Naive thymus-derived CD4-positive, alpha-beta T cell (primary cell): ENCODE measurements around the gene ELP4. TPM values are rescaled to one million over a fixed set of nuclear protein-coding genes. Genes with fewer than 3 reads are reported as not detected.
"Not testable (repeated sequence)": the region's sequence is repeated elsewhere in the genome, so short reads cannot be mapped to it uniquely, and the experiment has no call there.

Experiments used
- ATAC-seq: fragments of 150-1000 bp; cut with Tn5 transposase; 2 replicates; pipeline ENCODE4 v1.10.0; 2021; ENCODE audit warnings: mild to moderate bottlenecking, moderate library complexity
- CTCF ChIA-PET: fragments of 350-600 bp; sonication (Branson Sonifier 250); formaldehyde crosslinking; loops from one replicate; lab custom pipeline; 2021; ENCODE audit warnings: antibody characterized with exemption; lab: Charles Lee
- POLR2A ChIA-PET: fragments of 350-600 bp; sonication (Branson Sonifier 250); formaldehyde crosslinking; loops from one replicate; lab custom pipeline; 2021; ENCODE audit warnings: antibody characterized with exemption, inconsistent platforms; lab: Charles Lee
- DNase-seq, 9 donors: peaks; one replicate each; pipeline versions ENCODE4 v3.0.0 to v3.0.0-alpha.2; 2020 to 2022; ENCODE audit warnings: mixed read lengths in 1 of 9
- H3K27ac ChIP-seq: one replicate; pipeline ENCODE4 v1.7.0; 2013; ENCODE audit warnings: mild to moderate bottlenecking, low read depth, low read length, moderate library complexity
- H3K27me3 ChIP-seq, 2 donors: one replicate each; pipeline ENCODE4 v1.7.0; 2013; ENCODE audit warnings: low read length in 2 of 2, mild to moderate bottlenecking in 2 of 2, moderate library complexity in 2 of 2; ENCODE audit not compliant: control insufficient read depth in 2 of 2, insufficient read depth in 2 of 2
- H3K36me3 ChIP-seq, 3 experiments: 1 replicate in 2 of 3; 2 replicates in 1 of 3; pipeline ENCODE4 v1.7.0; 2013; ENCODE audit warnings: low read length in 3 of 3, mild to moderate bottlenecking in 3 of 3, moderate library complexity in 1 of 3; ENCODE audit not compliant: insufficient read depth in 3 of 3, control insufficient read depth in 2 of 3
- H3K4me1 ChIP-seq, 2 donors: one replicate each; pipeline ENCODE4 v1.7.0; 2013; ENCODE audit warnings: low read length in 2 of 2, mild to moderate bottlenecking in 2 of 2, moderate library complexity in 1 of 2; ENCODE audit not compliant: control insufficient read depth in 2 of 2, insufficient read depth in 2 of 2
- H3K4me3 ChIP-seq: 2 replicates; pipeline ENCODE4 v1.7.0; 2013; ENCODE audit warnings: mild to moderate bottlenecking, low read length
- H3K9me3 ChIP-seq, 3 experiments: 1 replicate in 2 of 3; 2 replicates in 1 of 3; pipeline ENCODE4 v1.7.0; 2013; ENCODE audit warnings: low read length in 3 of 3; ENCODE audit not compliant: control insufficient read depth in 2 of 3
- H3K27ac Mint-ChIP-seq, 9 donors: one replicate each; pipeline ENCODE4 v1.8.0; 2020 to 2022; ENCODE audit warnings: mixed read lengths in 9 of 9, mild to moderate bottlenecking in 8 of 9, moderate library complexity in 5 of 9, inconsistent platforms in 2 of 9
- H3K27me3 Mint-ChIP-seq, 5 donors: one replicate each; pipeline ENCODE4 v1.8.0; 2021 to 2022; ENCODE audit warnings: mixed read lengths in 5 of 5, mild to moderate bottlenecking in 1 of 5
- H3K36me3 Mint-ChIP-seq, 5 donors: one replicate each; pipeline ENCODE4 v1.8.0; 2020 to 2022; ENCODE audit warnings: mixed read lengths in 5 of 5, mild to moderate bottlenecking in 3 of 5, inconsistent platforms in 1 of 5
- H3K4me1 Mint-ChIP-seq, 7 donors: one replicate each; pipeline ENCODE4 v1.8.0; 2020 to 2022; ENCODE audit warnings: mixed read lengths in 7 of 7, mild to moderate bottlenecking in 3 of 7, inconsistent platforms in 1 of 7
- H3K4me3 Mint-ChIP-seq, 10 donors: one replicate each; pipeline ENCODE4 v1.8.0; 2020 to 2022; ENCODE audit warnings: mild to moderate bottlenecking in 10 of 10, mixed read lengths in 10 of 10, moderate library complexity in 6 of 10, inconsistent platforms in 2 of 10
- H3K9me3 Mint-ChIP-seq, 11 donors: one replicate each; pipeline ENCODE4 v1.8.0; 2020 to 2022; ENCODE audit warnings: mixed read lengths in 11 of 11, mild to moderate bottlenecking in 4 of 11, inconsistent platforms in 1 of 11, moderate library complexity in 1 of 11
- intact Hi-C, 2 donors: fragments of 100-400 bp; cut with micrococcal nuclease; formaldehyde crosslinking; loops; one replicate each; pipeline ENCODE4 v1.15.1; 2023
- polyA plus RNA-seq, 2 donors: library from polyadenylated mRNA; unstranded; fragments of 300-500 nt; fragmentation: Illumina TruSeq; gene quantifications; one replicate each; pipeline ENCODE4 v1.2.3, GENCODE V29; 2021
- total RNA-seq, 6 experiments: library from RNA in 5 of 6; stranded (reverse) in 5 of 6; gene quantifications; 1 replicate in 5 of 6; 2 replicates in 1 of 6; pipeline ENCODE4 v1.2.3 and lab custom pipeline; 2021 to 2026

The ELP4 gene
- total and polyA plus RNA-seq, 7 experiments from 2014 or later, result 16.8 to 23.5 (median 21.2) TPM

DNA sequence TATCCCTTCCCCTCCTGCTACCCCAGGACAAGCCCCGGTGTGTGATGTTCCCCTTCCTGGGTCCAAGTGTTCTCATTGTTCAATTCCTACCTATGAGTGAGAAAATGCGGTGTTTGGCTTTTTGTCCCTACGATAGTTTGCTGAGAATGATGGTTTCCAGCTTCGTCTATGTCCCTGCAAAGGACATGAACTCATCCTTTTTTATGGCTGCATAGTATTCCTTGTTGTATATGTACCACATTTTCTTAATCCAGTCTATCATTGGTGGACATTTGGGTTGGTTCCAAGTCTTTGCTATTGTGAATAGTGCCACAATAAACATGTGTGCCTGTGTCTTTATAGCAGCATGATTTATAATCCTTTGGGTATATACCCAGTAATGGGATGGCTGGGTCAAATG lies 55.0 kb downstream of the ELP4 start:
- CTCF ChIA-PET, H3K27ac ChIP-seq, POLR2A ChIA-PET, H3K27me3 ChIP-seq, H3K4me1 ChIP-seq, ATAC-seq, H3K36me3 ChIP-seq, H3K9me3 ChIP-seq, H3K27ac Mint-ChIP-seq, DNase-seq, H3K4me1 Mint-ChIP-seq, intact Hi-C loops, H3K4me3 ChIP-seq, H3K27me3 Mint-ChIP-seq: not testable (repeated sequence)
- peak overlapping the region in 1 of 10 donors; percentile 43 for H3K4me3 Mint-ChIP-seq
- H3K36me3 Mint-ChIP-seq, result peaks cover 4 to 45% (median 31%) of the 10 kb centered on the region in 5 donors
- H3K9me3 Mint-ChIP-seq, result peaks cover 0 to 19% (median 8%) of the 10 kb centered on the region in 11 donors

- H3K27me3 Mint-ChIP-seq, H3K27me3 ChIP-seq, H3K27ac Mint-ChIP-seq, intact Hi-C loops, CTCF ChIA-PET, H3K36me3 ChIP-seq, H3K4me1 ChIP-seq, H3K9me3 ChIP-seq, H3K4me3 Mint-ChIP-seq, DNase-seq, H3K4me3 ChIP-seq, POLR2A ChIA-PET, H3K27ac ChIP-seq, ATAC-seq, H3K4me1 Mint-ChIP-seq: not testable (repeated sequence)
- peaks cover 7 to 64% (median 40%) of the 10 kb centered on the region in 5 donors for H3K36me3 Mint-ChIP-seq
- H3K9me3 Mint-ChIP-seq, result peaks cover 6 to 40% (median 16%) of the 10 kb centered on the region in 11 donors
These were observed 64.6 kb downstream of the ELP4 start for GRCh38 chr11:31574133-31574532.

DNA sequence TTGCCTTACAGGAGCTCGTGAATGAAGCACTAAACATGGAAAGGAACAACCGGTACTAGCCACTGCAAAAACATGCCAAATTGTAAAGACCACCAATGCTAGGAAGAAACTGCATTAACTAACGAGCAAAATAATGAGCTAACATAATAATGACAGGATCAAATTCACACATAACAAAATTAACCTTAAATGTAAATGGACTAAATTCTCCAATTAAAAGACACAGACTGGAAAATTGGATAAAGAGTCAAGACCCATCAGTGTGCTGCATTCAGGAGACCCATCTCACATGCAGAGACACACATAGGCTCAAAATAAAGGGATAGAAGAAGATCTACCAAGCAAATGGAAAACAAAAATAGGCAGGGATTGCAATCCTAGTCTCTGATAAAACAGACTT lies 66.2 kb downstream of the ELP4 start:
- H3K36me3 ChIP-seq, intact Hi-C loops, H3K4me1 ChIP-seq, DNase-seq, H3K27me3 Mint-ChIP-seq, H3K4me3 Mint-ChIP-seq, H3K4me3 ChIP-seq, H3K27ac ChIP-seq, ATAC-seq, POLR2A ChIA-PET, H3K27ac Mint-ChIP-seq, H3K9me3 ChIP-seq, H3K27me3 ChIP-seq, H3K4me1 Mint-ChIP-seq, CTCF ChIA-PET: not testable (repeated sequence)
- Mint-ChIP-seq H3K9me3 (peaks cover 4 to 44% (median 17%) of the 10 kb centered on the region in 11 donors), H3K36me3 (peaks cover 4 to 56% (median 40%) of the 10 kb centered on the region in 5 donors)

DNA sequence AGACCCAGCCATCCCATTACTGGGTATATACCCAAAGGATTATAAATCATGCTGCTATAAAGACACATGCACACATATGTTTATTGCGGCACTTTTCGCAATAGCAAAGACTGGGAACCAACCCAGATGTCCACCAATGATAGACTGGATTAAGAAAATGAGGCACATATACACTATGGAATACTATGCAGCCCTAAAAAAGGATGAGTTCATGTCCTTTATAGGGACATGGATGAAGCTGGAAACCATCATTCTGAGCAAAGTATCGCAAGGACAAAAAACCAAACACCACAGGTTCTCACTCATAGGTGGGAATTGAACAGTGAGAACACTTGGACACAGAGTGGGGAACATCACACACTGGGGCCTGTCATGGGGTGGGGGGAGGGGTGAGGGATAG lies 69.8 kb downstream of the ELP4 start:
- CTCF ChIA-PET, H3K27ac Mint-ChIP-seq, ATAC-seq, H3K4me3 ChIP-seq, H3K27me3 Mint-ChIP-seq, H3K4me1 ChIP-seq, DNase-seq, H3K36me3 ChIP-seq, POLR2A ChIA-PET, H3K27me3 ChIP-seq, H3K4me3 Mint-ChIP-seq, H3K9me3 ChIP-seq, H3K27ac ChIP-seq, intact Hi-C loops: not testable (repeated sequence)
- peaks cover 2 to 36% (median 23%) of the 10 kb centered on the region in 5 donors for H3K36me3 Mint-ChIP-seq
- H3K4me1 Mint-ChIP-seq, result peaks cover 0 to 13% (median 9%) of the 10 kb centered on the region in 7 donors
- peaks cover 4 to 38% (median 16%) of the 10 kb centered on the region in 11 donors for H3K9me3 Mint-ChIP-seq

DNA sequence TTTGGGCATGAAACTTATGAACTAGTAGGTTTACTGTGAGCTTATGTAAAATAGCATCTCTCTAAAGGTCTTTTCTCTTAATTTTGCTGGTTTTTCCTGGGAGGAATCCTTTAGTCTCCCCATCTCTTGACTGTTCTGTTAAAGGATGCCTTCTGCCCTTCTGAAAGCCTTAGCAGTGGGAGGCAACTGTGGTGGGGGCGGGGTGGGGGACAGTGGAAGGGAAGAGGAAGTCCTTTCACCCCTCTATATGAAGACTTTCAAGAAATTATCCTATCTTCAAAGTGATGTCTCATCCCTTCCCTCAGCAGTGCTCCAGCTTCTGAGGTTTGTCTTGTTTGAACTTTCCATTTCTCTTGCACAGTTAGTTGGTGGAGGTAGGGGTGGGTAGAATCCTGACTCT lies 73.1 kb downstream of the ELP4 start:
- no peaks in the 10 kb centered on the region for H3K27me3 Mint-ChIP-seq
- ChIA-PET POLR2A (no interaction called here), CTCF (no interaction called here)
- peaks cover 0 to 13% (median 9%) of the 10 kb centered on the region in 7 donors for H3K4me1 Mint-ChIP-seq
- DNase-seq (no peak), ATAC-seq (no peak)
- Histone ChIP-seq H3K27me3 (no peaks in the 10 kb centered on the region), H3K4me1 (no peaks in the 10 kb centered on the region), H3K4me3 (no peak overlapping the region), H3K9me3 (no peaks in the 10 kb centered on the region), H3K27ac (no peak overlapping the region), H3K36me3 (no peaks in the 10 kb centered on the region)
- peaks cover 0 to 15% (median 6%) of the 10 kb centered on the region in 11 donors for H3K9me3 Mint-ChIP-seq
- peaks cover 0 to 31% (median 14%) of the 10 kb centered on the region in 5 donors for H3K36me3 Mint-ChIP-seq
- peak overlapping the region in 1 of 9 donors; percentile 19 for H3K27ac Mint-ChIP-seq
- no peak overlapping the region for H3K4me3 Mint-ChIP-seq
- intact Hi-C loops, result no loop called here

DNA sequence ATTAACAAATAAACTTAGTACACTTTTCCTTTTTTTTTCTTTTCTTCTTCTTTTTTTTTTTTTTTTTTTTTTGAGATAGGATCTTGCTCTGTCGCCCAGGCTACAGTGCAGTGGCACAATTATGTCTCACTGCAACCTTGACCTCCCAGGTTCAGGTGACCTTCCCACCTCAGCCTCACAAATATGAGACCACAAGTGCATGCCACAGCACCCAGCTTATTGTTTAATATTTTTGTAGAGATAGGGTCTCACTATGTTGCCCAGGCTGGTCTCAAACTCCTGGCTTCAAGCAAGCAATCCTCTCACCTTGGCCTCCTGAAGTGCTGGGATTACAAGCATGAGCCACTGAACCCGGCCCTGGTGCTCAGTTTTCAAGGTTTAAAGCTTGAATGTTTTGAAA lies 88.9 kb downstream of the ELP4 start:
- peaks cover 0 to 49% (median 44%) of the 10 kb centered on the region in 5 donors for H3K36me3 Mint-ChIP-seq
- no peak for DNase-seq
- no peak overlapping the region for H3K4me3 Mint-ChIP-seq
- no peaks in the 10 kb centered on the region for H3K9me3 ChIP-seq
- H3K36me3 ChIP-seq, result peaks cover 0 to 4% (median 0%) of the 10 kb centered on the region in 3 experiments
- no peak overlapping the region for H3K4me3 ChIP-seq
- no peaks in the 10 kb centered on the region for H3K9me3 Mint-ChIP-seq
- H3K27ac Mint-ChIP-seq, result no peak overlapping the region
- H3K27me3 ChIP-seq, result no peaks in the 10 kb centered on the region
- CTCF ChIA-PET, result no interaction called here
- H3K4me1 ChIP-seq, result no peaks in the 10 kb centered on the region
- POLR2A ChIA-PET, result no interaction called here
- intact Hi-C loops, result no loop called here
- no peak overlapping the region for H3K27ac ChIP-seq
- H3K4me1 Mint-ChIP-seq, result peaks cover 0 to 4% (median 0%) of the 10 kb centered on the region in 7 donors
- H3K27me3 Mint-ChIP-seq, result no peaks in the 10 kb centered on the region
- ATAC-seq, result no peak

- Mint-ChIP-seq H3K4me1 (peaks cover 0 to 2% (median 0%) of the 10 kb centered on the region in 7 donors), H3K4me3 (no peak overlapping the region), H3K9me3 (no peaks in the 10 kb centered on the region), H3K27ac (no peak overlapping the region), H3K27me3 (no peaks in the 10 kb centered on the region), H3K36me3 (peaks cover 0 to 35% (median 28%) of the 10 kb centered on the region in 5 donors)
- CTCF ChIA-PET, result no interaction called here
- Histone ChIP-seq H3K27ac (no peak overlapping the region), H3K4me3 (no peak overlapping the region), H3K36me3 (no peaks in the 10 kb centered on the region), H3K27me3 (no peaks in the 10 kb centered on the region), H3K9me3 (no peaks in the 10 kb centered on the region), H3K4me1 (no peaks in the 10 kb centered on the region)
- no peak for DNase-seq
- ATAC-seq, result no peak
- POLR2A ChIA-PET, result no interaction called here
- intact Hi-C loops, result no loop called here
These were observed 92.2 kb downstream of the ELP4 start for GRCh38 chr11:31601635-31602282.
